HepG2 (cell line): ENCODE measurements around the gene RSRC2. TPM values are rescaled to one million over a fixed set of nuclear protein-coding genes. Genes with fewer than 3 reads are reported as not detected.
A peak's percentile ranks its signal among the peaks of the same experiment; 100 is the strongest.

Experiments
- GFI1 ChIP-seq: sonication (generic); formaldehyde crosslinking; IDR thresholded peaks from 2 replicates; pipeline ENCODE4 v1.5.0; 2020; ENCODE audit warnings: missing genetic modification reagents, mild to moderate bottlenecking, borderline replicate concordance
- ISL2 ChIP-seq: sonication (generic); formaldehyde crosslinking; IDR thresholded peaks from 2 replicates; pipeline ENCODE4 v1.5.0; 2020; ENCODE audit warnings: missing genetic modification reagents
- LCORL ChIP-seq, 2 experiments: fragments of 450-650 bp in 1 of 2; sonication (generic) in 1 of 2; formaldehyde crosslinking in 1 of 2; IDR thresholded peaks; 2 replicates each; pipeline versions ENCODE4 v1.5.0 to v1.6.1; 2017 to 2020; ENCODE audit warnings: antibody characterized with exemption in 1 of 2, missing genetic modification reagents in 1 of 2
- MAFF ChIP-seq: IDR thresholded peaks from 2 replicates; pipeline ENCODE4 v1.6.1; 2011; ENCODE audit warnings: low read depth, low read length, improper control_type of control experiment
- MTF1 ChIP-seq: sonication (generic); formaldehyde crosslinking; IDR thresholded peaks from 2 replicates; pipeline ENCODE4 v1.5.0; 2020; ENCODE audit warnings: missing genetic modification reagents
- NR3C1 ChIP-seq: sonication (generic); formaldehyde crosslinking; IDR thresholded peaks from 2 replicates; pipeline ENCODE4 v1.4.0; 2020; ENCODE audit warnings: missing genetic modification reagents
- PAX8 ChIP-seq: sonication (generic); formaldehyde crosslinking; IDR thresholded peaks from 2 replicates; pipeline ENCODE4 v1.8.0; 2022; ENCODE audit warnings: mild to moderate bottlenecking, missing genetic modification reagents, borderline replicate concordance
- RFX5 ChIP-seq: IDR thresholded peaks from 2 replicates; pipeline ENCODE4 v1.6.1; 2011; ENCODE audit warnings: low read depth, low read length, improper control_type of control experiment
- SP5 ChIP-seq: IDR thresholded peaks from 2 replicates; pipeline ENCODE4 v1.6.1; 2016; ENCODE audit warnings: low read depth, borderline replicate concordance
- SRY ChIP-seq: sonication (generic); formaldehyde crosslinking; IDR thresholded peaks from 2 replicates; pipeline ENCODE4 v1.8.0; 2022; ENCODE audit warnings: mild to moderate bottlenecking, missing genetic modification reagents
- TCF7L2 ChIP-seq: IDR thresholded peaks from 2 replicates; pipeline ENCODE4 v1.6.1; 2011; ENCODE audit warnings: mild to moderate bottlenecking, low read depth, low read length, moderate library complexity
- ZMYM3 ChIP-seq: sonication (generic); formaldehyde crosslinking; IDR thresholded peaks from 2 replicates; pipeline ENCODE4 v1.5.1; 2020; ENCODE audit warnings: mild to moderate bottlenecking, missing genetic modification reagents
- ZNF30 ChIP-seq: sonication (generic); formaldehyde crosslinking; IDR thresholded peaks from 2 replicates; pipeline ENCODE4 v1.5.0; 2020; ENCODE audit warnings: mild to moderate bottlenecking, missing genetic modification reagents
- ZNF709 ChIP-seq: sonication (generic); formaldehyde crosslinking; IDR thresholded peaks from 2 replicates; pipeline ENCODE4 v1.5.0; 2020; ENCODE audit warnings: mild to moderate bottlenecking, missing genetic modification reagents
- ZNF891 ChIP-seq: sonication (generic); formaldehyde crosslinking; IDR thresholded peaks from 2 replicates; pipeline ENCODE4 v1.5.0; 2020; ENCODE audit warnings: mild to moderate bottlenecking, missing genetic modification reagents
- polyA plus RNA-seq, 8 experiments: library from polyadenylated mRNA; depleted of rRNA in 3 of 8; stranded (reverse) in 7 of 8; unstranded in 1 of 8; fragments of >200 nt; fragmentation: Illumina TruSeq in 4 of 8; extraction: Trizol in 4 of 8; gene quantifications; 2 replicates each; pipeline versions ENCODE4 v1.2.1 to v1.2.3, GENCODE V29; 2011 to 2016; ENCODE audit warnings: low read depth in 4 of 8, missing spikeins in 1 of 8, mixed read lengths in 1 of 8; ENCODE audit not compliant: insufficient read depth in 1 of 8
- total RNA-seq, 5 experiments: library from RNA; depleted of rRNA; stranded (reverse); fragments of >200 nt; fragmentation: Illumina TruSeq; extraction: Trizol; gene quantifications; 2 replicates each; pipeline ENCODE4 v1.2.3, GENCODE V29; 2016; ENCODE audit warnings: low read depth in 1 of 5
- TF ChIP-seq, protein P1 (sequence below): sonication (generic); formaldehyde crosslinking; IDR thresholded peaks from 2 replicates; pipeline ENCODE4 v1.9.0; 2021; ENCODE audit warnings: mild to moderate bottlenecking, missing genetic modification reagents
- TF ChIP-seq, protein P2 (sequence below): sonication (generic); formaldehyde crosslinking; IDR thresholded peaks from 2 replicates; pipeline ENCODE4 v1.4.0; 2020; ENCODE audit warnings: missing genetic modification reagents, low read depth, mild to moderate bottlenecking, borderline replicate concordance
- TF ChIP-seq, protein P3 (sequence below): sonication (generic); formaldehyde crosslinking; IDR thresholded peaks from 2 replicates; pipeline ENCODE4 v1.8.0; 2022; ENCODE audit warnings: mild to moderate bottlenecking, missing genetic modification reagents, moderate library complexity
- TF ChIP-seq, protein P4 (sequence below): sonication (generic); formaldehyde crosslinking; IDR thresholded peaks from 2 replicates; pipeline ENCODE4 v1.8.0; 2022; ENCODE audit warnings: mild to moderate bottlenecking, missing genetic modification reagents
- TF ChIP-seq, protein P5 (sequence below): IDR thresholded peaks from 2 replicates; pipeline ENCODE4 v1.6.1; 2016; ENCODE audit warnings: low read depth, control low read depth

RSRC2 gene
- total and polyA plus RNA-seq, 2 of the 13 experiments (the other 11 are each of a cell fraction or from before 2014, with no cell fraction given): 31.4 to 77.8 TPM

DNA sequence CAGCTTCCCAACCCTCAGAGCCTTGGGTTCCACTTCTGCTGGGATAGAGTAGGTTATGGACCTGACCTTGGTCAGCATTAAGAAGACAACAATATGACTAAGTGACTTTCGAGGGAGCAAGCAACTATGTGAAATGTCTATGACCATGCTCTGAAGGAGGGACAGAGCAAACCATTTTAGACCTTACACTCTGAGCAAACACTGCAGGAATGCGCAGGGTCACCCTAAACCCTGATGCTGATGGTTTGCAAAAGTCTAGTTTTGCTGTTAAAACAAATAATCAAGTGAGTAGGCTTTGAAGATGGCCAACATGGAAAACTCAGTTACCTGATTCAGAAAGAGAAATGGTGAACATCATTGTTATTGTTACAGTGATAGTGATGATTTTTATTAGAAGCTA is 34.7 kb downstream of the RSRC2 start (continued):
- TF ChIP-seq, protein P1, sequence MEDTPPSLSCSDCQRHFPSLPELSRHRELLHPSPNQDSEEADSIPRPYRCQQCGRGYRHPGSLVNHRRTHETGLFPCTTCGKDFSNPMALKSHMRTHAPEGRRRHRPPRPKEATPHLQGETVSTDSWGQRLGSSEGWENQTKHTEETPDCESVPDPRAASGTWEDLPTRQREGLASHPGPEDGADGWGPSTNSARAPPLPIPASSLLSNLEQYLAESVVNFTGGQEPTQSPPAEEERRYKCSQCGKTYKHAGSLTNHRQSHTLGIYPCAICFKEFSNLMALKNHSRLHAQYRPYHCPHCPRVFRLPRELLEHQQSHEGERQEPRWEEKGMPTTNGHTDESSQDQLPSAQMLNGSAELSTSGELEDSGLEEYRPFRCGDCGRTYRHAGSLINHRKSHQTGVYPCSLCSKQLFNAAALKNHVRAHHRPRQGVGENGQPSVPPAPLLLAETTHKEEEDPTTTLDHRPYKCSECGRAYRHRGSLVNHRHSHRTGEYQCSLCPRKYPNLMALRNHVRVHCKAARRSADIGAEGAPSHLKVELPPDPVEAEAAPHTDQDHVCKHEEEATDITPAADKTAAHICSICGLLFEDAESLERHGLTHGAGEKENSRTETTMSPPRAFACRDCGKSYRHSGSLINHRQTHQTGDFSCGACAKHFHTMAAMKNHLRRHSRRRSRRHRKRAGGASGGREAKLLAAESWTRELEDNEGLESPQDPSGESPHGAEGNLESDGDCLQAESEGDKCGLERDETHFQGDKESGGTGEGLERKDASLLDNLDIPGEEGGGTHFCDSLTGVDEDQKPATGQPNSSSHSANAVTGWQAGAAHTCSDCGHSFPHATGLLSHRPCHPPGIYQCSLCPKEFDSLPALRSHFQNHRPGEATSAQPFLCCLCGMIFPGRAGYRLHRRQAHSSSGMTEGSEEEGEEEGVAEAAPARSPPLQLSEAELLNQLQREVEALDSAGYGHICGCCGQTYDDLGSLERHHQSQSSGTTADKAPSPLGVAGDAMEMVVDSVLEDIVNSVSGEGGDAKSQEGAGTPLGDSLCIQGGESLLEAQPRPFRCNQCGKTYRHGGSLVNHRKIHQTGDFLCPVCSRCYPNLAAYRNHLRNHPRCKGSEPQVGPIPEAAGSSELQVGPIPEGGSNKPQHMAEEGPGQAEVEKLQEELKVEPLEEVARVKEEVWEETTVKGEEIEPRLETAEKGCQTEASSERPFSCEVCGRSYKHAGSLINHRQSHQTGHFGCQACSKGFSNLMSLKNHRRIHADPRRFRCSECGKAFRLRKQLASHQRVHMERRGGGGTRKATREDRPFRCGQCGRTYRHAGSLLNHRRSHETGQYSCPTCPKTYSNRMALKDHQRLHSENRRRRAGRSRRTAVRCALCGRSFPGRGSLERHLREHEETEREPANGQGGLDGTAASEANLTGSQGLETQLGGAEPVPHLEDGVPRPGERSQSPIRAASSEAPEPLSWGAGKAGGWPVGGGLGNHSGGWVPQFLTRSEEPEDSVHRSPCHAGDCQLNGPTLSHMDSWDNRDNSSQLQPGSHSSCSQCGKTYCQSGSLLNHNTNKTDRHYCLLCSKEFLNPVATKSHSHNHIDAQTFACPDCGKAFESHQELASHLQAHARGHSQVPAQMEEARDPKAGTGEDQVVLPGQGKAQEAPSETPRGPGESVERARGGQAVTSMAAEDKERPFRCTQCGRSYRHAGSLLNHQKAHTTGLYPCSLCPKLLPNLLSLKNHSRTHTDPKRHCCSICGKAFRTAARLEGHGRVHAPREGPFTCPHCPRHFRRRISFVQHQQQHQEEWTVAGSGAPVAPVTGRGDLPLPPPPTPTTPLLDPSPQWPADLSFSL (CRISPR knock-in tag): no peak
- TF ChIP-seq SP5 (peak; percentile 46), RFX5 (no peak), ISL2 (CRISPR knock-in tag) (peak; percentile 77), ZNF30 (CRISPR knock-in tag) (no peak), NR3C1 (CRISPR knock-in tag) (no peak), MTF1 (CRISPR knock-in tag) (no peak), ZNF709 (CRISPR knock-in tag) (no peak), TCF7L2 (no peak), PAX8 (no peak), ZMYM3 (CRISPR knock-in tag) (no peak), LCORL (IDR thresholded peaks at IDR 0.05) (peak; percentile 67; the same call in 1 of the 2 replicates), LCORL (CRISPR knock-in tag; IDR thresholded peaks at IDR 0.05) (peak; percentile 82), ZNF891 (CRISPR knock-in tag) (no peak), GFI1 (CRISPR knock-in tag) (no peak), MAFF (peak; percentile 54; the same call in 1 of the 2 replicates), SRY (CRISPR knock-in tag) (no peak)
- TF ChIP-seq, protein P2, sequence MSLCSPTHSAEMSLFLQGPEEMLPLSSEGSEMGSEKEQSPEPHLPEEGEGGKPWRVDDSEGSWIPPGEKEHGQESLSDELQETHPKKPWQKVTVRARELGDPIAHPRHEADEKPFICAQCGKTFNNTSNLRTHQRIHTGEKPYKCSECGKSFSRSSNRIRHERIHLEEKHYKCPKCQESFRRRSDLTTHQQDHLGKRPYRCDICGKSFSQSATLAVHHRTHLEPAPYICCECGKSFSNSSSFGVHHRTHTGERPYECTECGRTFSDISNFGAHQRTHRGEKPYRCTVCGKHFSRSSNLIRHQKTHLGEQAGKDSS (CRISPR knock-in tag): no peak
- TF ChIP-seq, protein P3, sequence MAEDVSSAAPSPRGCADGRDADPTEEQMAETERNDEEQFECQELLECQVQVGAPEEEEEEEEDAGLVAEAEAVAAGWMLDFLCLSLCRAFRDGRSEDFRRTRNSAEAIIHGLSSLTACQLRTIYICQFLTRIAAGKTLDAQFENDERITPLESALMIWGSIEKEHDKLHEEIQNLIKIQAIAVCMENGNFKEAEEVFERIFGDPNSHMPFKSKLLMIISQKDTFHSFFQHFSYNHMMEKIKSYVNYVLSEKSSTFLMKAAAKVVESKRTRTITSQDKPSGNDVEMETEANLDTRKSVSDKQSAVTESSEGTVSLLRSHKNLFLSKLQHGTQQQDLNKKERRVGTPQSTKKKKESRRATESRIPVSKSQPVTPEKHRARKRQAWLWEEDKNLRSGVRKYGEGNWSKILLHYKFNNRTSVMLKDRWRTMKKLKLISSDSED (CRISPR knock-in tag): no peak
- TF ChIP-seq, protein P4, sequence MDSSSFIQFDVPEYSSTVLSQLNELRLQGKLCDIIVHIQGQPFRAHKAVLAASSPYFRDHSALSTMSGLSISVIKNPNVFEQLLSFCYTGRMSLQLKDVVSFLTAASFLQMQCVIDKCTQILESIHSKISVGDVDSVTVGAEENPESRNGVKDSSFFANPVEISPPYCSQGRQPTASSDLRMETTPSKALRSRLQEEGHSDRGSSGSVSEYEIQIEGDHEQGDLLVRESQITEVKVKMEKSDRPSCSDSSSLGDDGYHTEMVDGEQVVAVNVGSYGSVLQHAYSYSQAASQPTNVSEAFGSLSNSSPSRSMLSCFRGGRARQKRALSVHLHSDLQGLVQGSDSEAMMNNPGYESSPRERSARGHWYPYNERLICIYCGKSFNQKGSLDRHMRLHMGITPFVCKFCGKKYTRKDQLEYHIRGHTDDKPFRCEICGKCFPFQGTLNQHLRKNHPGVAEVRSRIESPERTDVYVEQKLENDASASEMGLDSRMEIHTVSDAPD (CRISPR knock-in tag): no peak
- TF ChIP-seq, protein P5, sequence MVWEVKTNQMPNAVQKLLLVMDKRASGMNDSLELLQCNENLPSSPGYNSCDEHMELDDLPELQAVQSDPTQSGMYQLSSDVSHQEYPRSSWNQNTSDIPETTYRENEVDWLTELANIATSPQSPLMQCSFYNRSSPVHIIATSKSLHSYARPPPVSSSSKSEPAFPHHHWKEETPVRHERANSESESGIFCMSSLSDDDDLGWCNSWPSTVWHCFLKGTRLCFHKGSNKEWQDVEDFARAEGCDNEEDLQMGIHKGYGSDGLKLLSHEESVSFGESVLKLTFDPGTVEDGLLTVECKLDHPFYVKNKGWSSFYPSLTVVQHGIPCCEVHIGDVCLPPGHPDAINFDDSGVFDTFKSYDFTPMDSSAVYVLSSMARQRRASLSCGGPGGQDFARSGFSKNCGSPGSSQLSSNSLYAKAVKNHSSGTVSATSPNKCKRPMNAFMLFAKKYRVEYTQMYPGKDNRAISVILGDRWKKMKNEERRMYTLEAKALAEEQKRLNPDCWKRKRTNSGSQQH (CRISPR knock-in tag): 0 out of 2 replicates have a peak, but pooled peaks have one; percentile 40
